GM19193 (cell line): ENCODE measurements around the gene ADAM19.
A peak's percentile ranks its signal among the peaks of the same experiment; 100 is the strongest.

Experiments
- POLR2A ChIP-seq: IDR thresholded peaks from 4 replicates; pipeline ENCODE4 v1.6.1; 2011; ENCODE audit not compliant: insufficient read depth, insufficient read length; ENCODE audit errors: extremely low read depth

The ADAM19 gene

DNA sequence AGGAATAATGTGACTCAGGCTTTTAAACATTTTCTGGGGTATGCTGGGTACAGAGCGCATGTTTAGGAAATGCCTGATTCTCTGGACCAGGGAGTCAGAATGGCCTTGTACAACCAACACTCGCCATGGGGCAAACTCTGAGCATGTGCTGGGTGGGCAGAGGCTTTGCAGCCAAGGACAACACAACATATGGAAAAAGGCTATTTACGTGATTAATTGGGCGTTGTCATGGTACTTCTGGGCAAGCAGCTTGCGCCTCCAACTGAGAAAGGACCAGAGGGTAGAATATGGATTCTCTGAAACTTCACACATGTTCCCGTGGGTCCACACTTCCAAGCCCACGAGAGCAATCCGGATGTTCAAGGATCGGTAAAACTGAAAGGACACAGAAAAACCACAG, 66.5 kb downstream of the ADAM19 start:
- TF ChIP-seq POLR2A: no peak

DNA sequence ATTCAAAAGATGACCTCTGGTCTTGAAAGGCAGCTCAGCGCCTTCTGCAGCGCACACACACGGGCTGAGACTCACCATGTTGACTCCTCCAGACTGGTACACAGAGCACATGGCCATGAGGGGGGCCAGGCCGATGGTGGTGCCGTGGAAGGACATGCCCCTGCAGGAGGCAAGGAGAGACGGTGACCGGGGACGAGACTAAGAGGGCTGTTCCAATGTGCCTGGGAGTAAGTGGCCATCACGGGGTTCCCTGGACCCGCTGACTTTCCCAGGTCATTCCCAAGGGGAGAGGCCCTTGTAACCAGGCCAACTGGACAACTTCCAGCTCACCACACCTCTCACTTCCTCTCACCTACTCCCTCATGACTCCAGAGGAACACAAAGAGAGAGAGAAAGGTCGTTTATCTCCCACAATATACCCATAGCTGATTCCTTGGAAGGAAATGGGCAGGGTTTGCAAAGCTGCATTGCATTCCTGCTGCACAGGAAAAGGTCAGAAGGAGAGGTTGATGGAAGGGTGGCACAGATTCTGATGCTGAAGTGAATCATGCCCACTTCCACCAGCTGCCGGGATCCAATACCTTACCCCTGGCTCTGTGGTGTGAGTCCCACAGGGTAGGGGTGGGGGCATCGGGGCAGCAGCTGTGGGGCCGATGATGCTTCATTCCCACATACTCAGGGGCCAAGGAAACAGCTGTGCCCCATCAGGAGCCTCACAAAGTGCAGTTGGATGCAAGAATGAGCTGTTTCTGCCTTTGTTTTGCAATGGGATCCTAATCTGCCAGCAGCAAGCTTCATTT, 68.4 kb downstream of the ADAM19 start:
- TF ChIP-seq POLR2A: no peak

DNA sequence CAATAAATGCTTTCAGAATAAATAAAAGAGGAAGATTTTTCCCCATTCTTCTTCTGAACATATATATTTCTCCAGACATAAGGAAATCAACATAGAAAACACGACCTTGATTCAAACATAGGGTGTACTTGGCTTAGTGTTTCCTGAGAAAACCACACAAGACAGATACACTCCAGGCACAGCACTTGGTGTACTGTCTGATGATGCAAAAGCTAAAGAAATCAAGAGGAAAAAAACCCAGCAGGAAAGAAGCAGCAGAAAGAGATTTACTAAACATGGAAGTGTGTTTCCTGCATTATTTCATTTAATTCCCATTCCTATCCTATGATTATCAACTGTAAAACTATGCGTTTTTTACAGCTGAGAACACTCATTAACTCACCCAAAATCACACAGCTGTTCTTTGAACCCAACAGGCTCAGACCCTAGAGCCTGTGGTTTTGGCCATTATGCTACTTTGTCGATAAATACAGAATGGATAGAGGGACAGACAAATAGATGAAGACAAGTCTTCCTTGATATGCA, 69.4 kb downstream of the ADAM19 start:
- no peak for TF ChIP-seq POLR2A

DNA sequence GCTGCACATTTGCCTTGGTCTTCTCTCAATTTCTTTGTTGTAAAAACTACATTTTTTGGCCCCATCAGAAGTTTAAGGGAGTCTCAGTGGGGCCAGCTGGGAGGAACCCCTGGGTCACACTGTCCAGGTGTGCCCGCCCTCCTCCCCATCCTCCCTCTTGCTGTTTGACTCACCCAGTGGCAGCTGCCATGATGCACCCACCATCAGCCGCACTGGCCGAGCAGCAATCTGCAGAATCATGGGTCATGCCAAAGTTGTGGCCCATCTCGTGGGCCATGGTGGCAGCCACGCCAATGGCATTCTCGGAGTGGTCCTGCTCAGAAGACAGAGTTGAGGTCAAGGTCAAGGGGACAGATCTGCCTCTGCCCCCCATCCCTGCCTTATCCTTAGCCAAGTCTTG, 70.1 kb downstream of the ADAM19 start:
- TF ChIP-seq POLR2A: no peak

DNA sequence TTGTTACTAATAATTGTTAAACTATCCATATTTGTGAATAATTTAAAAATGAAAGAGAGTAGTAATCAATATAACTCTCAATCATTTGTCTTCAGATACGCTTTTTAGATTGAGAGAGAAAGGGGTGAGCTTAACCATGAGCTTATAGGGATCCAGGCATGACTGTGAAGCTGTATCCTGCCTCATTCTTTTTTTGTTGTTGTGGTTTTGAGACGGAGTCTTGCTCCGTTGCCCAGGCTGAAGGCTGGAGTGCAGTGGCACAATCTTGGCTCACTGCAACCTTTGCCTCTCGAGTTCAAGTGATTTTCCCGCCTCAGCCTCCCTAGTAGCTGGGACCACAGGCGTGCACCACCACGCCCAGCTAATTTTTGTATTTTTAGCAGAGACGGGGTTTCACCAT, 71.5 kb downstream of the ADAM19 start:
- TF ChIP-seq POLR2A: no peak

DNA sequence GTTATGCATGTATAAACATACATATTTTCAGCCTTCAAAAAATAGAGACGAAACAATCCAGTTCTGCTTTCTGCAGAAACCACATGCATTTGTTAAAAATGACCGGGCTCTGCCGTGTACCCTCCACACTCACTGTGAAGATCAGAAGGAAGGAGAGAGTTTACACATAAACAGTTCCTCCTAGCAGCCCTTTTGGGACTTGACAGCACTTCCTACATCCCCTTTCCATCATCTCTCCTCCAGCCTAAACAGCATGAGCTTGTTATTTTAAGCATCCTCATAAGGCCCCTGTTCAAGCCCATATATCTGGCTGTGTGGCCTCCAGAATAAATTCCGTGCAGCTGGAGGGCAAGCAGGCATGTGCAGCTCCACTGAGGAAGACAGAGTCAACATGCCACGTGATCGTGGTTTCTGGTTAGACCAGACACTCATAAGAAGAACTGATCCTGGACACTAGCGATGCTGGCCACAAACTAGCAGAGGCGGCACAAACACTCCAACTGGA, 73.4 kb downstream of the ADAM19 start:
- TF ChIP-seq POLR2A: no peak

DNA sequence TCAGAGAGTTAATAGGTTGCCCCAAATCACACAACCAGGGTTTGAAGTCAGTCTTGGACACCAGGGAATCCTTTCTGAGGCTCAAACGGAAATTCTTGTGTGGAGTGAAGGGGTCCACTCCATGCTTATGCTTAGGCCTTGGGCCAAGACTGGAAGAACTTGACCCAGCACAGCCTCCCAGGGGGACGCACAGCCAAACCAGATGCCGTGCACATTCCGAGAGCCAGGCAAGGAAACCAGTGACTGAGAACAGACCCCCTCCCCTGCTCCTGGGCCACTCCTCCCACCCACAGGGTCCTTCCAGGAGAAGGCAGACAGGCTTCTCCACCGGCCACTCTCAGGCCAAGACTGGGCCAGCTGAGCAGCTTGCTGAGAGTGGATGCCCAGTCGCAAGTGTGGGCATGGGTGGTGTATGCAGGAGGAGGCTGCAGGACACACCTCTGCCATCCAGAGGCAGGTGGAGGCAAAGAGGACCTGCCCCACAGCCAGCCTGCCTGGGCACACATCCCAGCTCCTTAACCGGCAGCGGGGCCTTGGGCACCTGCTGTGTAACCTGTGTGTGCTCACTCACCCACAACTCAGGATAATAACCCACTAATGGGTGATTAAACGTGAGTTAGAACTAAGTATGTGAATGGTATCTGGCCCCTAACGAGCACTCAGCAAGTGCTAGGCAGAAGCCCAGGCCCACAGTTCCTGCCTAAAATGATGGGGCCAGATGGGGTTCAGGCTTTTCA, 77.5 kb downstream of the ADAM19 start:
- TF ChIP-seq POLR2A: no peak

GRCh38 chr5:157496864-157497263, 78.7 kb downstream of the ADAM19 start:
- TF ChIP-seq POLR2A: no peak

- no peak for TF ChIP-seq POLR2A
These were observed 81.3 kb downstream of the ADAM19 start for GRCh38 chr5:157494178-157494832.

DNA sequence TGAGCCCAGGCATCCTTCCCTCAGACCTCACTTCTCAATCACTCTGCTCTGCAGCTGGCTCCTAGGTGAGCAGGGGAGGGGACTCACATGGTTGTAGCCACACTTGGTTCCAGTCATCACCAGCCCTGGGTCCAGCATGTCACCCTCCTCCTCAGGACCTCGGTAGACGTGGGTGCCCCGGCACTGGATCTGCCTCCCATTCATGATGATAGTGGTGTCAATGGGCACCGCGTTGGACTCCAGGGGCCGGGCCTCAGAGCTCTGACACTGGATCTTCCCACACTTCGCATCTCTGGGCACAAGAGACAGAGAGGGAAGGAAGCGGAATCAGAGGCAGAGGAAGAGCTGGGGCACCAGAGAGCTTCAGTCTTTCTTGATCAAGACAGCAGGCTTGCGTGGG, 82.7 kb downstream of the ADAM19 start:
- TF ChIP-seq POLR2A: no peak

GRCh38 chr5:157491471-157491995, 84.0 kb downstream of the ADAM19 start:
- no peak for TF ChIP-seq POLR2A

- peak; percentile 23 for TF ChIP-seq POLR2A
These were observed 88.2 kb downstream of the ADAM19 start for GRCh38 chr5:157487358-157487757.

- no peak for TF ChIP-seq POLR2A
These were observed 88.7 kb downstream of the ADAM19 start for GRCh38 chr5:157486861-157487260.

- peak; percentile 14 for TF ChIP-seq POLR2A
These were observed 89.3 kb downstream of the ADAM19 start for GRCh38 chr5:157486221-157486681.

- TF ChIP-seq POLR2A: no peak
These were observed 89.8 kb downstream of the ADAM19 start for GRCh38 chr5:157485811-157486210.

GRCh38 chr5:157485340-157485739, 90.2 kb downstream of the ADAM19 start:
- no peak for TF ChIP-seq POLR2A

- no peak for TF ChIP-seq POLR2A
These were observed 90.8 kb downstream of the ADAM19 start for GRCh38 chr5:157484768-157485167.
